GM12864 (cell line): Measurements from ENCODE around the gene EXOC6B.

Experiments
- DNase-seq: peaks from one replicate; pipeline ENCODE4 v3.0.0-alpha.2; 2011; ENCODE audit warnings: low read depth
- H3K4me3 ChIP-seq: 2 replicates; pipeline ENCODE4 v1.5.1; 2011; ENCODE audit warnings: mild to moderate bottlenecking, low read depth, low read length, control low read depth
- TF ChIP-seq, protein P1 (sequence below): IDR thresholded peaks from 2 replicates; pipeline ENCODE4 v1.5.1; 2011; ENCODE audit warnings: low read depth, mild to moderate bottlenecking, moderate library complexity, low read length, control low read depth, inconsistent platforms; ENCODE audit errors: missing control alignments

EXOC6B gene

DNA sequence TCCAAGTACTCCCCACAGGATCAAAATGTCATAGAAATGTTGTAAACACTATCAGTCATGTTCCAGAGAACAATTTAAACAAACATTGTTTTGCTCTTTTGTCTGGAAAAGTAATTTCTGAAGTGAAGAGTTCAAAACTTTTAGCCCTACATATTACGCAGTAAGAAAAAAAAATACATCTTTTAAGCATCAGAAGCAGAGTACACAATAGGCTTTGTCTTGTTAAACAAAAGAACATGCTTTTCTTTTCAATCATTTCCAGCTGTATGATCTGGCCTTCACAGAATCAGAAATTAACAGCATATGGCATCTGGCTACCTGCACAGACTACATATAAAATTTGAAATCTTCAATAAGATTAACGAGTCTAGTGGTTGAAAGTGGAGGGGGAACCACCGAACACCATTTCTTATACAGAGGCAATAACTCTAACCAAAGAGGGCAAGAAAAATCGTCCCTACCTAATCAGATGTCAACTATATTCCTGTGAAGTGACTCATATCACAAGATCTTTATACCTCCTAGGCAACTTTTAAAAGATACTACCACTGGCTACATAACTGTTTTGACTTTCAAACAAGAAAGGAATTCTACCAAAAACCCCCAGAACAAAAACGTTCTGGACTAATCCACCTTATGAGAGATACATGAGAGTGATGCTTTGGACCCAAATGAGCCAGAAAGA lies 149.3 kb downstream of the EXOC6B start:
- H3K4me3 ChIP-seq = no peak overlapping the region
- TF ChIP-seq, protein P1, sequence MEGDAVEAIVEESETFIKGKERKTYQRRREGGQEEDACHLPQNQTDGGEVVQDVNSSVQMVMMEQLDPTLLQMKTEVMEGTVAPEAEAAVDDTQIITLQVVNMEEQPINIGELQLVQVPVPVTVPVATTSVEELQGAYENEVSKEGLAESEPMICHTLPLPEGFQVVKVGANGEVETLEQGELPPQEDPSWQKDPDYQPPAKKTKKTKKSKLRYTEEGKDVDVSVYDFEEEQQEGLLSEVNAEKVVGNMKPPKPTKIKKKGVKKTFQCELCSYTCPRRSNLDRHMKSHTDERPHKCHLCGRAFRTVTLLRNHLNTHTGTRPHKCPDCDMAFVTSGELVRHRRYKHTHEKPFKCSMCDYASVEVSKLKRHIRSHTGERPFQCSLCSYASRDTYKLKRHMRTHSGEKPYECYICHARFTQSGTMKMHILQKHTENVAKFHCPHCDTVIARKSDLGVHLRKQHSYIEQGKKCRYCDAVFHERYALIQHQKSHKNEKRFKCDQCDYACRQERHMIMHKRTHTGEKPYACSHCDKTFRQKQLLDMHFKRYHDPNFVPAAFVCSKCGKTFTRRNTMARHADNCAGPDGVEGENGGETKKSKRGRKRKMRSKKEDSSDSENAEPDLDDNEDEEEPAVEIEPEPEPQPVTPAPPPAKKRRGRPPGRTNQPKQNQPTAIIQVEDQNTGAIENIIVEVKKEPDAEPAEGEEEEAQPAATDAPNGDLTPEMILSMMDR = no peak
- DNase-seq = no peak

DNA sequence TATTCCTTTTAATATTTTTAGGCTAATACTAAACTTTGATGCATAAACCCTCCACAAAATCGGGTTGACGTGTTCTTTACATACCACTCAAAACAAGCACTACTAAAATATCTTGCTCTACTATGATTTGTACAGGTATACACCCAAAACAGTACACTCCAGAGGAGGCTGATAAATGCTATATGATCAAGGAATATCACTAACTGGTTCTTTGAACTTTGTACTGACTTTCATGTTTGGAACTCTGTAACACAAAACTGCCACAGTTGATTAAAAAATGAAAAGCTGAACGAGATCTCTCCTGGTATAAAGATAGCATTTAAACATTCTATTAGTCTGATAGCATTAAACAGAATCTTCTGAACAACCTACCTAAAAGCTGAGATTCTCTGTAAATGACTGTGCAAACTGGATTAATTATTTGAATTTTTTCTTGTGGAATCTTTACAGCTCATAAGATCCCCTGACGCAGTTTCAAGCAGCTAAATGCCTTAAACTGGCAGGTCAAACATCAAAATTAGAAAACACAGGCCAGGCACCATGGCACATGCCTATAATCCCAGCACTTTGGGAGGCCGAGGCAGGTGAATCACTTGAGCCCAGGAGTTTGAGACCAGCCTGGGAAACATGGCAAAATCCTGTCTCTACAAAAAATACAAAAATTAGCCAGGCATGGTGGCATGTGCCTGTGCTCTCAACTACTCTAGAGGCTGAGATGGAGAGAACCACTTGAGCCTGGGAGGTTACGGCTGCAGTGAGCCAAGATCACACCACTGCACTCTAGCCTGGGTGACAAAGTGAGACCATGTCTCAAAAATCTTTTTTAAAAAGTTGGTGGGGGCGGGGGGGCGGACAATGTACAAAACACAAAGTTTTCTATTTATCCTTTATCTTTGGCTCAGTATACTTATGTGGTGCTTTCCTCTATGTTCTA lies 150.6 kb downstream of the EXOC6B start:
- no peak for DNase-seq
- TF ChIP-seq, protein P1 = no peak

DNA sequence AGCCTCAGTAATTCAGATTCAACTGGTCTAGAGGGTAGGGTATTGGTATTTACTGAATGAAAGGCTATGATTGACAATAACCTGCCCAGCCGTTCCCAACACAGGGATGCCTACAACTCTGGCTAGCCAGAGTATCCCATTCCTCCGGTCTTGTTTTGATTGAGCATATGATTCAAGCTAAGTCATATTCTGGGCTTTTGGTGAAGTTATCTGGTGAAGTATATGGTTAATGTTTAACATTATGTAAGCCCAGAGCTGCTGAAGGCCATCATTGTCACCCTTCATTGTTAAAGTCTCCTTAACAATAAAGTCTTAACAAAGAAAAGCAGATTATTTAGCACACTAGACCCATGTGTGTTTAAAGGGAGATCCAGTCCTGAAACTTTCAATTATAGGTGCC lies 152.6 kb downstream of the EXOC6B start:
- no peak for DNase-seq
- TF ChIP-seq, protein P1 = no peak
- no peak overlapping the region for H3K4me3 ChIP-seq

More for the DNA sequence above, 150.6 kb downstream of the EXOC6B start:
- no peak overlapping the region for H3K4me3 ChIP-seq

DNA sequence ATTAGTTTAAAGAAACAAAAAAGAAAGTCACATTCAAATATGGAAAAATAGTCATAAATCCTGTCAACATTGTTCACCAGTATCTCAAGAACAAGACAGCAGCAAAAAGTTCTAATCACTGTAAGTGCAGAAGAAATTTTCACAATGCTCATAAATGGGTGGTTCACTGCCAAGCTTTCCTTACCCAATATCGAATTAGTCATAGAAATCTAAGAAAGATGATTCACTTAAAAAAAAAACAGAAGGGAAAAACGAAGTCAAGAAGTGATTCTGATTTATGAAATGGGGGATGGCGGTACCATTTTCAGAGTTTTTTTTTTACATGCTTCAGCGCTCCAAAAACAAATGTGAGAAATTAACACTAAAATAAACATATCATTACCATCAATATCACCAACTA lies 156.7 kb downstream of the EXOC6B start:
- TF ChIP-seq, protein P1 = no peak
- DNase-seq = no peak

DNA sequence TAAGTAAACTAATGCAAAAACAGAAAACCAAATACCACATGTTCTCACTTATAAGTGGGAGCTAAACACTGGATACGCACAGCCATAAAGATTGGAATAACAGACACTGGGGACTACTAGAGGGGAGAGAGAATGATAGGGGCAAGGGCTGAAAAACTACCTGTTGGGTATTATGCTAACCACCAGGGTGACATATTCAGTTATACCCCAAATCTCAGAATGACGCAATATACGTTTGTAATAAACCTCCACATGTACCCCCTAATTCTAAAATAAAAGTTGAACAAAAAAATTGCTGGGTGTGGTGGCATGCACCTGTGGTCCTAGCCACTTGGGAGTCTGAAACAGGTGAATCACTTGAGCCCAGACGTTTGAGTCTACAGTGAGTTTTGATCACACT lies 157.2 kb downstream of the EXOC6B start:
- no peak overlapping the region for H3K4me3 ChIP-seq
- DNase-seq = no peak
- TF ChIP-seq, protein P1 = no peak

More for the DNA sequence above, 156.7 kb downstream of the EXOC6B start:
- no peak overlapping the region for H3K4me3 ChIP-seq

DNA sequence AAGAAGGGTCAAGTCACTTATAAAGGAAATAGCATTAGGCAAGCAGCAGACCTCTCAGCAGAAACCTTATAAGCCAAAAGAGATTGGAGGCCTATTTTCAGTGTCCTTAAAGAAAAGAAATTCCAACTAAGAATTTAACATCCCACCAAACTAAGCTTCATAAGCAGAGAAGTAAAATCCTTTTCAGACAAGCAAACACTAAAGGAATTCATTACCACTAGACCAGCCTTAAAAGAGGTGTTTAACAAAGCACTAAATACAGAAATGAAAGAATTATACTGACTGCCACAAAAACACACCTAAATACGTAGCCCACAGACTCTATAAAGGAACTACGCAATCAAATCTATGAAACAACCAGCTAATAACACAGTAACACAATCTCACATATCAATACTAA lies 160.4 kb downstream of the EXOC6B start:
- DNase-seq = no peak
- H3K4me3 ChIP-seq = no peak overlapping the region
- TF ChIP-seq, protein P1 = no peak

DNA sequence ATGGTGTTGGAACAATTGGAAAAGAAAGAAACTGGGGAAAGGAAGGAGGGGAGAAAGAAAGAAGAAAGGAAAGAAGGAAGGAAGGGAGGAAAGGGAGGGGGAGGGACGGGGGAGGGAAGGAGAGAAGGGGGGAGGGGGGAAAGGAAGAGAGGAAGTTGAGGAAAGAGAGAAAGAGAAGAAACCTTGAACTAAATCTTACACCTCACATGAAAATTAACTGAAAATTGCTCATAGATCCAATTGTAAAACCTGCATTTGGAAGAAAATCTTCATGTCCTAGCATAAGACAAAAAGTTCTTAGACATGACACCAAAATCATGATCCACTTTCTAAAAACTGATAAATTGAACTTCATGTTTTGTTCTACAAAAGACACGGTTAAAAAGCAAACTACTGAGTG lies 163.8 kb downstream of the EXOC6B start:
- H3K4me3 ChIP-seq = no peak overlapping the region
- TF ChIP-seq, protein P1 = no peak
- DNase-seq = no peak
